ENCODE data around the gene FASTKD1.
"Not testable (repeated sequence)": the region's sequence is repeated elsewhere in the genome, so short reads cannot be mapped to it uniquely, and the experiment has no call there.

The FASTKD1 gene

GRCh38 chr2:169570752-169571151, 2.9 kb downstream of the FASTKD1 start:
- not testable (repeated sequence) for DNase-seq

GRCh38 chr2:169569948-169570347, 3.7 kb downstream of the FASTKD1 start:
- DNase-seq, result no peak

GRCh38 chr2:169565686-169566085, 8.0 kb downstream of the FASTKD1 start:
- no peak for DNase-seq

GRCh38 chr2:169562519-169562918, 11.1 kb downstream of the FASTKD1 start:
- DNase-seq, result no peak

- DNase-seq, result not testable (repeated sequence)
Observed at GRCh38 chr2:169562084-169562483, 11.6 kb downstream of the FASTKD1 start.

GRCh38 chr2:169561364-169561763, 12.3 kb downstream of the FASTKD1 start:
- DNase-seq, result no peak

- no peak for DNase-seq
Observed at GRCh38 chr2:169546756-169547155, 26.9 kb downstream of the FASTKD1 start.

- DNase-seq, result no peak
Observed at GRCh38 chr2:169542433-169542832, 31.2 kb downstream of the FASTKD1 start.

GRCh38 chr2:169540146-169540545, 33.5 kb downstream of the FASTKD1 start:
- no peak for DNase-seq

GRCh38 chr2:169539460-169539859, 34.2 kb downstream of the FASTKD1 start:
- not testable (repeated sequence) for DNase-seq

- peak; percentile 8 for DNase-seq
Observed at GRCh38 chr2:169528271-169528701, 45.4 kb downstream of the FASTKD1 start.

- no peak for DNase-seq
Observed at GRCh38 chr2:169526451-169526850, 47.2 kb downstream of the FASTKD1 start.

- DNase-seq, result peak; percentile 7
Observed at GRCh38 chr2:169525434-169525833, 48.2 kb downstream of the FASTKD1 start.

- no peak for DNase-seq
Observed at GRCh38 chr2:169523681-169524080, 50.0 kb downstream of the FASTKD1 start.

GRCh38 chr2:169520896-169521295, 52.8 kb downstream of the FASTKD1 start:
- no peak for DNase-seq

- DNase-seq, result not testable (repeated sequence)
Observed at GRCh38 chr2:169516488-169516995, 57.1 kb downstream of the FASTKD1 start.

- not testable (repeated sequence) for DNase-seq
Observed at GRCh38 chr2:169514758-169515157, 58.9 kb downstream of the FASTKD1 start.

- no peak for DNase-seq
Observed at GRCh38 chr2:169513926-169514325, 59.7 kb downstream of the FASTKD1 start.

GRCh38 chr2:169513094-169513493, 60.6 kb downstream of the FASTKD1 start:
- no peak for DNase-seq

- DNase-seq, result no peak
Observed at GRCh38 chr2:169512525-169512924, 61.1 kb downstream of the FASTKD1 start.

- no peak for DNase-seq
Observed at GRCh38 chr2:169511818-169512217, 61.8 kb downstream of the FASTKD1 start.

GRCh38 chr2:169510496-169510895, 63.2 kb downstream of the FASTKD1 start:
- DNase-seq, result no peak

- DNase-seq, result no peak
Observed at GRCh38 chr2:169509955-169510354, 63.7 kb downstream of the FASTKD1 start.

GRCh38 chr2:169509298-169509885, 64.3 kb downstream of the FASTKD1 start, which contains the start of gene KLHL41:
Gene KLHL41 (plus strand): TSS chr2:169509702. CDS start chr2:169509779, 77 bp downstream.
- DNase-seq, result peak; percentile 7

- DNase-seq, result no peak
Observed at GRCh38 chr2:169507698-169508097, 66.0 kb downstream of the FASTKD1 start.
